HG03378 (cell line): ENCODE results near the gene EMSY.

Source experiments
- ATAC-seq: cut with Tn5 transposase; IDR thresholded peaks from one replicate; pipeline ENCODE4 v1.9.1; 2021; ENCODE audit warnings: mild to moderate bottlenecking, moderate library complexity; ENCODE audit not compliant: unreplicated experiment

EMSY gene

GRCh38 chr11:76453248-76453647 lies 8.4 kb downstream of the EMSY start:
- ATAC-seq: no peak

GRCh38 chr11:76455331-76455730 lies 10.5 kb downstream of the EMSY start:
- no peak for ATAC-seq

GRCh38 chr11:76455931-76456330 lies 11.1 kb downstream of the EMSY start:
- no peak for ATAC-seq

GRCh38 chr11:76456571-76456970 lies 11.8 kb downstream of the EMSY start:
- no peak for ATAC-seq

GRCh38 chr11:76459299-76459698 lies 14.5 kb downstream of the EMSY start:
- no peak for ATAC-seq

- ATAC-seq: no peak
Measured at GRCh38 chr11:76459846-76460245, 15.0 kb downstream of the EMSY start.

- ATAC-seq: no peak
Measured at GRCh38 chr11:76462317-76462716, 17.5 kb downstream of the EMSY start.

GRCh38 chr11:76465701-76466100 lies 20.9 kb downstream of the EMSY start:
- ATAC-seq: no peak

- ATAC-seq: no peak
Measured at GRCh38 chr11:76466666-76467065, 21.8 kb downstream of the EMSY start.

GRCh38 chr11:76469141-76469540 lies 24.3 kb downstream of the EMSY start:
- ATAC-seq: no peak

- ATAC-seq: no peak
Measured at GRCh38 chr11:76471382-76471781, 26.6 kb downstream of the EMSY start.

- ATAC-seq: no peak
Measured at GRCh38 chr11:76480241-76480640, 35.4 kb downstream of the EMSY start.

GRCh38 chr11:76491644-76492043 lies 46.8 kb downstream of the EMSY start:
- ATAC-seq: no peak

- no peak for ATAC-seq
Measured at GRCh38 chr11:76493040-76493439, 48.2 kb downstream of the EMSY start.

GRCh38 chr11:76493626-76494539 lies 49.1 kb downstream of the EMSY start:
- no peak for ATAC-seq

- ATAC-seq: no peak
Measured at GRCh38 chr11:76495019-76495418, 50.2 kb downstream of the EMSY start.

- ATAC-seq: no peak
Measured at GRCh38 chr11:76496174-76496573, 51.4 kb downstream of the EMSY start.

GRCh38 chr11:76501526-76502202 lies 56.8 kb downstream of the EMSY start:
- ATAC-seq: no peak

- ATAC-seq: no peak
Measured at GRCh38 chr11:76506833-76507232, 62.0 kb downstream of the EMSY start.

GRCh38 chr11:76510060-76511047 lies 65.5 kb downstream of the EMSY start:
- no peak for ATAC-seq
